Gastrocnemius medialis (tissue), 4 donors: Measurements from ENCODE around the gene MYO16. TPM values are rescaled to one million over a fixed set of nuclear protein-coding genes. Genes with fewer than 3 reads are reported as not detected.

Source experiments
- ATAC-seq, 2 donors: fragments of 150-250 bp; one replicate each; pipeline ENCODE4 v1.9.1; 2016
- DNase-seq, 2 donors: peaks; one replicate each; pipeline ENCODE4 v3.0.0-alpha.2; 2019
- H3K27ac ChIP-seq, 4 donors: fragments of 200-600 bp; sonication (generic); 1 replicate in 1 of 4; 2 replicates in 3 of 4; pipeline ENCODE4 v1.5.1; 2016 to 2018; ENCODE audit warnings: mild to moderate bottlenecking in 2 of 4, moderate library complexity in 1 of 4
- H3K27me3 ChIP-seq, 3 donors: fragments of 200-600 bp; sonication (generic) in 2 of 3; 1 replicate in 1 of 3; 2 replicates in 2 of 3; pipeline versions ENCODE4 v1.5.1 to v1.6.0; 2016 to 2019; ENCODE audit warnings: mild to moderate bottlenecking in 1 of 3, moderate library complexity in 1 of 3
- H3K36me3 ChIP-seq, 2 donors: fragments of 200-600 bp; sonication (generic) in 1 of 2; one replicate each; pipeline ENCODE4 v1.5.1; 2017 to 2018
- H3K4me1 ChIP-seq, 2 donors: fragments of 200-600 bp; sonication (generic) in 1 of 2; one replicate each; pipeline ENCODE4 v1.5.1; 2016 to 2017; ENCODE audit warnings: mild to moderate bottlenecking in 2 of 2
- H3K4me3 ChIP-seq, 4 donors: fragments of 200-600 bp; sonication (generic) in 3 of 4; 1 replicate in 1 of 4; 2 replicates in 3 of 4; pipeline ENCODE4 v1.5.1; 2016 to 2019; ENCODE audit warnings: mild to moderate bottlenecking in 2 of 4
- H3K9me3 ChIP-seq, 3 donors: fragments of 200-600 bp; sonication (generic) in 2 of 3; 1 replicate in 1 of 3; 2 replicates in 2 of 3; pipeline ENCODE4 v1.5.1; 2016 to 2019
- POLR2A ChIP-seq, 2 donors: fragments of 450-650 bp; IDR thresholded peaks; one replicate each; pipeline ENCODE4 v1.6.1; 2017; ENCODE audit warnings: antibody characterized with exemption in 2 of 2, mild to moderate bottlenecking in 2 of 2, moderate library complexity in 2 of 2
- in situ Hi-C, 4 donors: fragments of 200-750 bp; cut with MboI; loops; one replicate each; pipeline versions ENCODE4 v1.15.0 to v1.8.0; 2017; ENCODE audit warnings: low sequenced_read_pairs in 4 of 4
- intact Hi-C: fragments of 100-400 bp; cut with DNase I; formaldehyde crosslinking; loops from one replicate; pipeline ENCODE4 v1.15.1; 2023; ENCODE audit warnings: low total_unique reads
- total RNA-seq, 4 donors: library from RNA; depleted of rRNA; stranded (reverse); fragments of >200 nt; gene quantifications; one replicate each; pipeline versions ENCODE4 v1.1.0 to v1.2.3, GENCODE V29; 2016
- TF ChIP-seq, protein P1 (sequence below), 5 experiments: fragments of 450-650 bp in 3 of 5; fragments of 200-600 bp in 2 of 5; sonication (generic) in 2 of 5; IDR thresholded peaks in 4 of 5; conservative IDR thresholded peaks in 1 of 5; 1 replicate in 4 of 5; 2 replicates in 1 of 5; pipeline ENCODE4 v1.5.1; 2016 to 2019; ENCODE audit warnings: antibody characterized with exemption in 5 of 5, mild to moderate bottlenecking in 3 of 5, moderate library complexity in 3 of 5

MYO16 gene
- total RNA-seq, 4 donors from 2014 or later, result 0.02 TPM; not detected in 3

DNA sequence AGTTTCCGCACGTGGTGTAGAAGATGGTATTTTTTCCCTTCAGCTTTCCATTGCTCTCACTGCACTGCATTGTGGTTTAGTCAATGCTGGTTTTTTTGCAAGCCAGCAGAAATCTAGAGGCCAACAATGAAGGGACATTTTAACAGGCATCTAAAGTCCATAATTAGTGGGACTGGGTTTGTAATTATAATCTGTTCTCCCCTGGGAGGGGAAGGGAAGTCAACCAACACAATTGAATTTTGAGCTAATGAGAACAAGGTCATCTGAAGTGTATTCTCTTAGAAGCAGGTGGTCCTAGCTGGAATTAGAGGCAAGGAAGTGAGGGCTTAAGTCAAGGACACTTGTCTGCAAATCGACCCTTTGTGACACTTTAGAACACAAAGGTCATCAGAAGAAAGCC, 156.4 kb downstream of the MYO16 start:
- Histone ChIP-seq H3K27ac (no peak overlapping the region), H3K9me3 (no peaks in the 10 kb centered on the region), H3K4me1 (no peaks in the 10 kb centered on the region), H3K4me3 (no peak overlapping the region), H3K27me3 (no peaks in the 10 kb centered on the region), H3K36me3 (no peaks in the 10 kb centered on the region)
- TF ChIP-seq, protein P1, sequence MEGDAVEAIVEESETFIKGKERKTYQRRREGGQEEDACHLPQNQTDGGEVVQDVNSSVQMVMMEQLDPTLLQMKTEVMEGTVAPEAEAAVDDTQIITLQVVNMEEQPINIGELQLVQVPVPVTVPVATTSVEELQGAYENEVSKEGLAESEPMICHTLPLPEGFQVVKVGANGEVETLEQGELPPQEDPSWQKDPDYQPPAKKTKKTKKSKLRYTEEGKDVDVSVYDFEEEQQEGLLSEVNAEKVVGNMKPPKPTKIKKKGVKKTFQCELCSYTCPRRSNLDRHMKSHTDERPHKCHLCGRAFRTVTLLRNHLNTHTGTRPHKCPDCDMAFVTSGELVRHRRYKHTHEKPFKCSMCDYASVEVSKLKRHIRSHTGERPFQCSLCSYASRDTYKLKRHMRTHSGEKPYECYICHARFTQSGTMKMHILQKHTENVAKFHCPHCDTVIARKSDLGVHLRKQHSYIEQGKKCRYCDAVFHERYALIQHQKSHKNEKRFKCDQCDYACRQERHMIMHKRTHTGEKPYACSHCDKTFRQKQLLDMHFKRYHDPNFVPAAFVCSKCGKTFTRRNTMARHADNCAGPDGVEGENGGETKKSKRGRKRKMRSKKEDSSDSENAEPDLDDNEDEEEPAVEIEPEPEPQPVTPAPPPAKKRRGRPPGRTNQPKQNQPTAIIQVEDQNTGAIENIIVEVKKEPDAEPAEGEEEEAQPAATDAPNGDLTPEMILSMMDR (IDR thresholded peaks at IDR 0.05 in 4 of 5, conservative IDR thresholded peaks at IDR 0.05 in 1 of 5), result no peak
- no peak for TF ChIP-seq POLR2A (IDR thresholded peaks at IDR 0.05)
- DNase-seq (no peak), ATAC-seq (no peak)
- intact Hi-C loops, result no loop called here
- in situ Hi-C loops, result no loop called here

DNA sequence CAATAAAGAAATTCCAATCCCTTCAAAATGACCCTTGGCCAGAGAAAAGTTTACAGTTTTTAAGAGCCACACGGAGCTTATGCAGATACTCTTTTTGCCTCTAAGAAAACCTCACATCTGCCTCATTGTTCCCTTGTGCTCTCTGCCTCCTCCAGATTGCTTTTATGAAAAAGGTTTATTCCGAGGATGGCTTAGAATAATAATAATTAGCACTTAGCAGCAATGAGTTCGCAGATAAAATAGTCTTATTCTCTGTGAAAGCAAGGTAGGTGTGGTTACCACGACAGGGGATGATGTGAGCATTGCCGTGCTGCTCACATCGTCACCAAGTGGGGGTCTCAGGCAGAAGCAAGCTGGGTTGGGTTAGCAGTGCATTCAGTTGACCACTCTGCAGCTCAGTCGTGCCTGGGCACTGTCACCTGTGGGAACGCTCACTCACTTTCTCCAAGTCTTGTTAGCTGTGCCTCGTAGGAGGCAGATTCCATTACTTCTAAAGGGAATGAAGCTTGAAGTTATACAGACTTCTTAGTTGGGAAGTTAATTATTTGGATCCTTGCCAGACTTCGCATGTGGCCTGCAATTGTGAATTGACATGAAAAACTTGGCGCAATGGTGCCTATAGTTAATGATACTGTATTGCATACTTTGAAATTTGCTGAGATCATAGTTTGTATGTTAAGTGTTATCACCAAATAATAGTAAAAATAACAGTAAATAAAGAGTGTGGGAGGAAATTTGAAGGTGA, 157.2 kb downstream of the MYO16 start:
- in situ Hi-C loops (no loop called here), intact Hi-C loops (no loop called here)
- Histone ChIP-seq H3K4me1 (no peaks in the 10 kb centered on the region), H3K27me3 (no peaks in the 10 kb centered on the region), H3K27ac (no peak overlapping the region), H3K9me3 (no peaks in the 10 kb centered on the region), H3K4me3 (no peak overlapping the region), H3K36me3 (no peaks in the 10 kb centered on the region)
- ATAC-seq (no peak), DNase-seq (no peak)
- TF ChIP-seq, protein P1 (IDR thresholded peaks at IDR 0.05 in 4 of 5, conservative IDR thresholded peaks at IDR 0.05 in 1 of 5), result no peak
- TF ChIP-seq POLR2A (IDR thresholded peaks at IDR 0.05), result no peak

DNA sequence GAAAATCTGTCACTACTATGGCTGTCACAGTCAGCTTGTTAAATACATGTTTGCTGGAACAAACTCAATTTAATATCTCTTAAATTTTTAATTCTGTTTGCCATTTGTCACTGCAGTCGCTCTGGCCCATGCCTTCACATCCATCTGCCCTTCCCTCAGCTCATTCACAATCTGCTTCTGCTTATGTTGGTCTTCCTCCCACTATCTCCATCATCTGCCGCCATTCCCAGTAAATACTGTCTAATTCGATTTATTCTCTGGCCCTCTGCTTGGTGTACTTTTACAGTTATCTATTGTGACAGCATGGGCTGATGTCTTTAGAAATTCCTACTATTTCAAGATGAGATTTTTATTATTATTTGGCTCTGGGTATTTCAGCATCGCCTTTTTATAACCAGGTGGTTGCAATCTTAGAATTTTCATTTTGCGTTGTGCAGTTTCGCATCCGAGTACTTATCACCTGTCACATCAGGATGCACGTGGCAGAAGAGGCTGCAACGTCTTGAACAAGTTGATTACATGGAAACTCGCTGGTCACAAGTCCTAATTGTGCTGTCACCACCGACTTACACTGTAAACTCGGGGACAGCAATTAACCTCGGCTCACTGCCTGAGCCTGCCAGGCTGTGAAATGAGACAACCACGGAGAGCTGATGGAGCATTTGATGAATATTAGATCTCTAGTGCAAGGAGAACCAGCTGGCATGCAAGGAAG, 158.4 kb downstream of the MYO16 start:
- no peaks in the 10 kb centered on the region for H3K9me3 ChIP-seq
- in situ Hi-C loops (no loop called here), intact Hi-C loops (no loop called here)
- no peak overlapping the region for H3K27ac ChIP-seq
- no peak overlapping the region for H3K4me3 ChIP-seq
- TF ChIP-seq POLR2A (IDR thresholded peaks at IDR 0.05), result no peak
- TF ChIP-seq, protein P1 (IDR thresholded peaks at IDR 0.05 in 4 of 5, conservative IDR thresholded peaks at IDR 0.05 in 1 of 5), result no peak
- ATAC-seq, result no peak
- no peak for DNase-seq
- H3K27me3 ChIP-seq, result no peaks in the 10 kb centered on the region
- no peaks in the 10 kb centered on the region for H3K36me3 ChIP-seq
- H3K4me1 ChIP-seq, result no peaks in the 10 kb centered on the region

DNA sequence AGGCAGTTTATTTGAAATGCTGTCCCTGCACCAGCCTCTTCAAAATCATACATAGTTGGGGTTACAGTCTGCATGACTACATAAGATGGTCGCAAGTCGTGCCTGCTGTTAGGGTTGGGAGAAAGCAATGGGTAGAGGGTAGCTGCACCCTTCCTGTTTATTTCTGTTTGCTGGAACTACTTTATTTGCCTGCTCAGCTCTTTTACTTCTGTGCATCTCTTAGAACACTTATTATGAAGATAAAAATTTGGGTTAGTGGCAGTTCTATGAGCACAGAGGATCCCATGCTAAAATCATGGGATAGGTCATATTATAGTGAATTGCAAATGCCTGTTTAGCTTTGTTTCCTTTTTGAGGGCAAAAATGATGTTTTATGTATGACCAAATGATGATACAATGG, 160.1 kb downstream of the MYO16 start:
- Histone ChIP-seq H3K27me3 (no peaks in the 10 kb centered on the region), H3K4me1 (no peaks in the 10 kb centered on the region), H3K27ac (no peak overlapping the region), H3K9me3 (no peaks in the 10 kb centered on the region), H3K36me3 (no peaks in the 10 kb centered on the region), H3K4me3 (no peak overlapping the region)
- in situ Hi-C loops, result no loop called here
- DNase-seq (no peak), ATAC-seq (no peak)
- no peak for TF ChIP-seq POLR2A (IDR thresholded peaks at IDR 0.05)
- TF ChIP-seq, protein P1 (IDR thresholded peaks at IDR 0.05 in 4 of 5, conservative IDR thresholded peaks at IDR 0.05 in 1 of 5), result no peak
- intact Hi-C loops, result no loop called here
